Endothelial cell of umbilical vein (primary cell): ENCODE measurements around the gene TM4SF5. TPM values are rescaled to one million over a fixed set of nuclear protein-coding genes. Genes with fewer than 3 reads are reported as not detected.

Experiments
- BruUV-seq: library from RNA; stranded (reverse); fragments of 400-500 nt; replicated peaks from 2 replicates; lab custom pipeline; 2021; lab: Mats Ljungman, UMichigan
- CTCF ChIA-PET: fragments of 300-600, 350-600 bp; sonication (Branson Sonifier 250); formaldehyde crosslinking; loops from one replicate; lab custom pipeline; 2021; ENCODE audit warnings: antibody characterized with exemption, inconsistent platforms; lab: Charles Lee
- POLR2A ChIA-PET: fragments of 300-600, 350-600 bp; sonication (Branson Sonifier 250); formaldehyde crosslinking; loops from one replicate; lab custom pipeline; 2021; ENCODE audit warnings: antibody characterized with exemption, inconsistent platforms; lab: Charles Lee
- DNase-seq: peaks from one replicate; pipeline ENCODE4 v3.0.0-alpha.2; 2011; ENCODE audit warnings: low read depth, low spot score
- FAIRE-seq: peaks from 2 replicates; lab custom pipeline; 2011; peaks lifted over from hg19 to GRCh38; lab: Jason Lieb, UNC
- H2AFZ ChIP-seq: 2 replicates; pipeline ENCODE4 v1.6.0; 2012; ENCODE audit warnings: low read depth, low read length, control low read depth, inconsistent platforms
- H3K27ac ChIP-seq: 2 replicates; pipeline ENCODE4 v1.5.1; 2011; ENCODE audit warnings: low read depth, mild to moderate bottlenecking, control low read depth, low read length, moderate library complexity; ENCODE audit not compliant: insufficient read depth
- H3K27me3 ChIP-seq, 2 experiments: 2 replicates each; pipeline versions ENCODE4 v1.6.0 to v1.6.1; 2011; ENCODE audit warnings: low read length in 2 of 2, mixed read lengths in 1 of 2; ENCODE audit not compliant: control insufficient read depth in 2 of 2, insufficient read depth in 2 of 2
- H3K36me3 ChIP-seq, 2 experiments: 2 replicates in 1 of 2; 3 replicates in 1 of 2; pipeline ENCODE4 v1.5.1; 2011; ENCODE audit warnings: low read length in 2 of 2, mild to moderate bottlenecking in 1 of 2, moderate library complexity in 1 of 2; ENCODE audit not compliant: control insufficient read depth in 2 of 2, insufficient read depth in 2 of 2; ENCODE audit errors: extremely low read depth in 1 of 2
- H3K4me1 ChIP-seq: 3 replicates; pipeline ENCODE4 v1.5.1; 2011; ENCODE audit warnings: mild to moderate bottlenecking, low read length; ENCODE audit not compliant: control insufficient read depth, insufficient read depth; ENCODE audit errors: extremely low read depth
- H3K4me2 ChIP-seq: 2 replicates; pipeline ENCODE4 v1.6.1; 2011; ENCODE audit warnings: low read length, control low read depth, mixed read lengths; ENCODE audit not compliant: insufficient read depth
- H3K4me3 ChIP-seq, 3 experiments: fragments of 200-600 bp in 1 of 3; sonication (generic), shearing (Covaris generic) in 1 of 3; replicated peaks in 1 of 3; 2 replicates each; pipeline ENCODE4 v1.5.1; 2011 to 2016; ENCODE audit warnings: control low read depth in 3 of 3, low read length in 3 of 3, mild to moderate bottlenecking in 2 of 3, inconsistent platforms in 1 of 3, low read depth in 1 of 3, moderate library complexity in 1 of 3; ENCODE audit not compliant: insufficient read depth in 1 of 3
- H3K79me2 ChIP-seq: 2 replicates; pipeline ENCODE4 v1.6.0; 2012; ENCODE audit warnings: low read length, inconsistent platforms; ENCODE audit not compliant: control insufficient read depth, insufficient read depth
- H3K9ac ChIP-seq: replicated peaks from 2 replicates; pipeline ENCODE3; 2011; ENCODE audit warnings: low read length, control low read depth; ENCODE audit not compliant: insufficient read depth; ENCODE audit errors: extremely low read depth
- H3K9me1 ChIP-seq: replicated peaks from 3 replicates; pipeline ENCODE4 v1.6.0; 2011; ENCODE audit warnings: mild to moderate bottlenecking, low read length; ENCODE audit not compliant: control insufficient read depth, insufficient read depth; ENCODE audit errors: extremely low read depth
- H3K9me3 ChIP-seq: replicated peaks from 2 replicates; pipeline ENCODE4 v1.5.1; 2012; ENCODE audit warnings: low read length, inconsistent platforms; ENCODE audit not compliant: control insufficient read depth, insufficient read depth
- H4K20me1 ChIP-seq: replicated peaks from 2 replicates; pipeline ENCODE3; 2011; ENCODE audit warnings: mild to moderate bottlenecking, low read length; ENCODE audit not compliant: control insufficient read depth, insufficient read depth; ENCODE audit errors: extremely low read depth
- EZH2 ChIP-seq: IDR thresholded peaks from 2 replicates; pipeline ENCODE4 v1.6.1; 2012; ENCODE audit warnings: borderline replicate concordance, low read depth, mild to moderate bottlenecking, moderate library complexity, low read length, inconsistent platforms; ENCODE audit not compliant: severe bottlenecking
- GATA2 ChIP-seq: IDR thresholded peaks from 2 replicates; pipeline ENCODE4 v1.7.0; 2011; ENCODE audit warnings: low read depth, mild to moderate bottlenecking, moderate library complexity, mixed read lengths, low read length; ENCODE audit not compliant: insufficient read length, insufficient read depth
- JUN ChIP-seq: IDR thresholded peaks from 2 replicates; pipeline ENCODE4 v1.6.1; 2011; ENCODE audit warnings: borderline replicate concordance, low read depth; ENCODE audit not compliant: insufficient read length, insufficient read depth
- POLR2AphosphoS5 ChIP-seq: IDR thresholded peaks from 2 replicates; pipeline ENCODE4 v1.6.1; 2012; ENCODE audit warnings: low read depth, mild to moderate bottlenecking, control low read depth, low read length, moderate library complexity; ENCODE audit not compliant: insufficient read depth
- dilution Hi-C: fragments of 300-500 bp; cut with MboI; formaldehyde crosslinking; loops from one replicate; pipeline ENCODE4 v1.15.0; 2019; ENCODE audit warnings: low sequenced_read_pairs; ENCODE audit not compliant: extremely low pct_ligation_motif_present
- intact Hi-C: fragments of 100-400 bp; cut with micrococcal nuclease; formaldehyde crosslinking; loops from one replicate; pipeline ENCODE4 v1.10.0; 2022
- polyA plus RNA-seq, 4 experiments: library from polyadenylated mRNA; depleted of rRNA in 3 of 4; stranded (reverse) in 3 of 4; unstranded in 1 of 4; fragments of >200 nt; gene quantifications; 2 replicates each; pipeline versions ENCODE4 v1.2.1 to v1.2.3, GENCODE V29; 2011 to 2012; ENCODE audit warnings: missing spikeins in 1 of 4
- total RNA-seq: library from RNA; stranded (reverse); gene quantifications from 2 replicates; pipeline ENCODE4 v1.2.3, GENCODE V29; 2021
- TF ChIP-seq, protein P1 (sequence below): IDR thresholded peaks from 2 replicates; pipeline ENCODE4 v1.6.1; 2011; ENCODE audit not compliant: insufficient read depth, insufficient read length

Gene TM4SF5
- total and polyA plus RNA-seq, 2 donors (not counting 3 experiments of a cell fraction or from before 2014, with no cell fraction given), result not detected

DNA sequence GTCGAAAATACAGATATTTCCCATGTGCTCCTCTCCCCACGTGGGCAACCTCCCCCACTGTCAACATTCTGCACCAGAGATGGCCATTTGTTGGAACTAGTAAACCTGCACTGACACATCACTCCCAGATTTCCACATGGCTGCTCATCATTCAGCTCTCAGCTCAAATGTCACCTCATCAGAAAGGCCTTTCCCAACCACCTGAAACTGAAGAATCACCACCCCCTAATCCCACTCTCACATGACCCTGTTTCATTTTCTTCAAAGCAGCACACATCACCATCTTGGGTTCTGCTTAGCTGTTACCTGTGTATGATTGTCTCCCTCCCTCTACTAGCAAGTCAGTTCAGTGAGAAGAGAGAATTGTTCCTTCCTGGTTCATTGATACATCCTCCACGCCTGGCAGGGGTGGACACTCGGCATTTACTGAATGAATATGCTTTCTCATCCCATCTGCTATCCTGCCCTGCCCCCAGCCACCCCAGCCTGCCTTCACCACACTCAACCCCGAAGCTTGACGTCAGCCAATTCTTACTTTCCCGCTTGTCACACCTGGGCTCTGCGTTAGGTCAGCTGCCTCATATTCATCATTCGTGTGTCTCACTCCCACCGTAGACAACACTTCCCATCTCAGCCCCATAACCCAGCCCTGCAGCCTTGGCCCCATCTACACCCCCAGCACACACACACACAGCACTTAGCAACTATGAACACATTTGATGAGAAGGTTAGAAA, 28.9 kb downstream of the TM4SF5 start:
- Histone ChIP-seq H3K27ac (no peak overlapping the region), H3K4me2 (no peak overlapping the region), H3K4me3 (no peak overlapping the region), H3K36me3 (peaks cover 7 to 15% of the 10 kb centered on the region in 2 experiments), H3K27me3 (no peaks in the 10 kb centered on the region), H3K79me2 (peaks cover 13% of the 10 kb centered on the region), H4K20me1 (no peaks in the 10 kb centered on the region), H2AFZ (no peak overlapping the region), H3K9ac (no peak overlapping the region), H3K4me1 (peaks cover 2% of the 10 kb centered on the region), H3K9me1 (no peaks in the 10 kb centered on the region), H3K9me3 (no peaks in the 10 kb centered on the region)
- dilution Hi-C loops, result no loop called here
- DNase-seq (no peak), FAIRE-seq (no peak)
- intact Hi-C loops, result no loop called here
- ChIA-PET CTCF (interaction anchor here (0.7 to 1.7 kb wide), 3 partner anchors 10 to 91 kb away, joined by 3 to 12 read pairs (median 5); partner anchors contain the start of gene GLTPD2), POLR2A (no interaction called here)
- TF ChIP-seq POLR2AphosphoS5 (no peak), JUN (no peak), EZH2 (no peak)
- TF ChIP-seq, protein P1, sequence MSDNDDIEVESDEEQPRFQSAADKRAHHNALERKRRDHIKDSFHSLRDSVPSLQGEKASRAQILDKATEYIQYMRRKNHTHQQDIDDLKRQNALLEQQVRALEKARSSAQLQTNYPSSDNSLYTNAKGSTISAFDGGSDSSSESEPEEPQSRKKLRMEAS, result no peak
- BruUV-seq, result no TSS peak

DNA sequence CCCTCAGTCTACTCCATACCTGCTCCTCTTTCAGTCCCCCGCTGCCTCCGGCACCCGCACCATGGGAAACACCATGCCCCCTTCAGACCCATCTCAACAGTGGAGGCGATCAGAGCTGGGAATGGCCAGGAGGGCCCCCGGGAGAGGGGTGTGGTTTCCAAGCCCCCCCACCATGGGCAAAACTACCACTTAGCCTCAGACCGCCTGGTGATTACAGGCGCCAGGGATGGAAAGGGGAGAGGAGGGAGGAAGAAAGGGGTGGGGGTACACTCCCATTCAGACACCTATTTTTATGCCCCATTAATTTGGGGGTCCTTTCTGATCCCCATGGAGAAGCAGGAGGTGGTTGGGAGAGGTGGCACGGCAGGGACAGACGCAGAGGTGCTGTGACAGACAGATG, 30.5 kb downstream of the TM4SF5 start, which contains the start of gene C17orf114:
TSS of gene C17orf114 (minus strand) at position 101 of the 400 bp plus-strand sequence.
- H3K4me2 ChIP-seq, result no peak within 1 kb of the TSS
- CTCF ChIA-PET, result no interaction called here
- no peak within 1 kb of the TSS for H3K9ac ChIP-seq
- no peaks in the 10 kb centered on the region for H3K27me3 ChIP-seq
- H2AFZ ChIP-seq, result no peak within 1 kb of the TSS
- H3K36me3 ChIP-seq, result peaks cover 7 to 13% of the 10 kb centered on the region in 2 experiments
- DNase-seq, result no peak
- no peaks in the 10 kb centered on the region for H3K9me1 ChIP-seq
- no TSS peak for BruUV-seq
- no peak within 1 kb of the TSS for H3K27ac ChIP-seq
- H3K4me1 ChIP-seq, result peaks cover 7% of the 10 kb centered on the region
- no peaks in the 10 kb centered on the region for H3K9me3 ChIP-seq
- no peak within 1 kb of the TSS for H3K4me3 ChIP-seq
- no peaks in the 10 kb centered on the region for H4K20me1 ChIP-seq
- dilution Hi-C loops (no loop called here), intact Hi-C loops (no loop called here)
- POLR2A ChIA-PET, result no interaction called here
- peaks cover 2% of the 10 kb centered on the region for H3K79me2 ChIP-seq
- TF ChIP-seq GATA2, result no peak
- no peak for FAIRE-seq
